Caki2 (cell line): ENCODE results near the gene GPR12. TPM values are rescaled to one million over a fixed set of nuclear protein-coding genes. Genes with fewer than 3 reads are reported as not detected.

ENCODE experiments used
- DNase-seq: peaks from one replicate; pipeline ENCODE4 v3.0.0-alpha.2; 2015; ENCODE audit warnings: low read depth
- in situ Hi-C: cut with HindIII; loops from 2 replicates; pipeline ENCODE4 v1.10.0; 2016; ENCODE audit warnings: low sequenced_read_pairs, low pct_unique_long_range_greater_than_20kb, mixed read lengths
- total RNA-seq: library from RNA; depleted of rRNA; stranded (reverse); fragments of >200 nt; shearing (Covaris generic); gene quantifications from 2 replicates; pipeline ENCODE4 v1.2.3, GENCODE V29; 2014; ENCODE audit warnings: low replicate concordance; rRNA removed

The GPR12 gene
- total RNA-seq, 1 experiment from 2014 or later, result not detected

GRCh38 chr13:26710166-26710565, 50.4 kb downstream of the GPR12 start:
- in situ Hi-C loops, result no loop called here

DNA sequence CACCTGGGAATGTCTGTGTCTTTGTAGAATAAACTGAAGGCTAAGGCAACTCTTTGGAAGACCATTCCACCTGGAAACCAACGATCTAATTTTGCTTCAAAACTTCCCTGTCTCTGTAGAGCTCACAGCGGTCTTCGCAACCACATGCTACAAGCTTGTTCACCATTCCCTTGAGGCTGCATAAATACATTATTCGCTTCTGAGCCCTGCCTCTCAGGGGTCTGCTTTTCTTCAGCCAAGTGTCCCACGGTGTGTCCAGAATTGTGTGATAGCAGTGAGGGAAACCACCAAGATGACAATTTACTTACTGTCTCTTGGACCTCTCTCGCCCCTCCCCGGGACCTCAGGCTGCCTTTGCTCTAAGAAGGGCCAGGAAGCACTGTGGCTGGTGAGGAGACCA, 51.1 kb downstream of the GPR12 start:
- DNase-seq, result no peak
- in situ Hi-C loops, result no loop called here

More at GRCh38 chr13:26710166-26710565, 50.4 kb downstream of the GPR12 start:
- no peak for DNase-seq

DNA sequence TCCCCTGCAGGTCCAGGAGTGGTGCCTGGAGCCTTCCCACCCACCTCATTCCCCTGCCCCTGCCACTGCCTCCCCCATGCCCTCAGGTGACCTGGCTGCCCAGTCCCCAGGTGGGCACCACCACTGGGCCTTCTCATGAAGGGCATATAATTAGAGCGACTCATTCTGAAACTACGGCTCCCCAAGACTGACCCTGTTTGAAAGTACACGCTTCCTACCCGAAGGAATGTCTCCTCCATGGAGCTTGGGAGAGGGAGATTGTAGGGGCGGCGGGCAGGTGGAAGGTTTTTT, 52.6 kb downstream of the GPR12 start:
- in situ Hi-C loops, result no loop called here
- no peak for DNase-seq

- DNase-seq, result no peak
- in situ Hi-C loops, result no loop called here
Measured at GRCh38 chr13:26707122-26708006, 53.2 kb downstream of the GPR12 start.

GRCh38 chr13:26706381-26706780, 54.2 kb downstream of the GPR12 start:
- in situ Hi-C loops, result no loop called here
- no peak for DNase-seq

- DNase-seq, result no peak
Measured at GRCh38 chr13:26705536-26705935, 55.0 kb downstream of the GPR12 start.

More at GRCh38 chr13:26705536-26705935, 55.0 kb downstream of the GPR12 start:
- in situ Hi-C loops, result no loop called here

Other genes starting within 250 kb of the GPR12 start
- not detected in 2 replicates for gene WASF3, start 203.1 kb downstream of the GPR12 start, total RNA-seq